HCT116 (cell line): ENCODE measurements around the gene RBM19. TPM values are rescaled to one million over a fixed set of nuclear protein-coding genes. Genes with fewer than 3 reads are reported as not detected.

Source experiments
- ATAC-seq: fragments of 200-7000 bp; cut with Tn5 transposase; 2 replicates; pipeline ENCODE4 v1.9.1; 2020; ENCODE audit warnings: mild to moderate bottlenecking, moderate library complexity
- BruUV-seq: library from RNA; stranded (reverse); fragments of 400-500 nt; replicated peaks from 2 replicates; lab custom pipeline; 2021; lab: Mats Ljungman, UMichigan
- CTCF ChIA-PET: fragments of 300-600 bp; sonication (Branson Sonifier 250); formaldehyde crosslinking; loops from one replicate; lab custom pipeline; 2021; ENCODE audit warnings: antibody characterized with exemption; lab: Charles Lee
- POLR2A ChIA-PET: fragments of 300-600, 350-600 bp; sonication (Branson Sonifier 250); formaldehyde crosslinking; loops from one replicate; lab custom pipeline; 2021; ENCODE audit warnings: antibody characterized with exemption; lab: Charles Lee
- RAD21 ChIA-PET, 2 experiments: fragments of 300-600 bp; sonication (Branson Sonifier 250); formaldehyde crosslinking; loops; one replicate each; lab custom pipeline; 2023; ENCODE audit warnings: low total read pairs in 2 of 2; ENCODE audit not compliant: uncharacterized antibody in 2 of 2, unreplicated experiment in 2 of 2, low non-redundant PET in 1 of 2; lab: Charles Lee
- DNase-seq: peaks from one replicate; pipeline ENCODE4 v3.0.0-alpha.2; 2010; ENCODE audit warnings: low read depth, low spot score
- H2AFZ ChIP-seq: fragments of 200-600 bp; shearing (Covaris generic), sonication (generic); 2 replicates; pipeline ENCODE4 v1.6.1; 2017; ENCODE audit warnings: low read depth, mixed run types, mixed read lengths, antibody characterized with exemption, low read length; ENCODE audit not compliant: poor library complexity, severe bottlenecking
- H3K27ac ChIP-seq: 2 replicates; pipeline ENCODE4 v1.5.1; 2012; ENCODE audit warnings: low read depth, low read length
- H3K27me3 ChIP-seq: fragments of 200-600 bp; sonication (generic); 2 replicates; pipeline ENCODE4 v1.6.1; 2016; ENCODE audit warnings: mixed run types, low read length, mixed read lengths; ENCODE audit not compliant: insufficient read depth
- H3K36me3 ChIP-seq, 2 experiments: fragments of 200-500 bp in 1 of 2; fragments of 200-600 bp in 1 of 2; sonication (Bioruptor generic) in 1 of 2; sonication (generic) in 1 of 2; 2 replicates each; pipeline versions ENCODE4 v1.5.1 to v1.6.1; 2014 to 2016; ENCODE audit warnings: low read length in 2 of 2, inconsistent platforms in 1 of 2, mixed read lengths in 1 of 2, mixed run types in 1 of 2; ENCODE audit not compliant: insufficient read depth in 2 of 2, control insufficient read depth in 1 of 2
- H3K4me1 ChIP-seq, 2 experiments: fragments of 200-600 bp in 1 of 2; sonication (generic) in 1 of 2; 2 replicates each; pipeline versions ENCODE4 v1.5.1 to v1.6.1; 2012 to 2017; ENCODE audit warnings: low read length in 2 of 2, inconsistent platforms in 1 of 2, mild to moderate bottlenecking in 1 of 2, mixed read lengths in 1 of 2, mixed run types in 1 of 2, moderate library complexity in 1 of 2; ENCODE audit not compliant: insufficient read depth in 2 of 2, control insufficient read depth in 1 of 2
- H3K4me2 ChIP-seq: fragments of 200-600 bp; sonication (generic); 2 replicates; pipeline ENCODE4 v1.6.1; 2017; ENCODE audit warnings: mixed run types, low read length, mixed read lengths
- H3K4me3 ChIP-seq, 2 experiments: fragments of 200-600 bp in 1 of 2; sonication (generic) in 1 of 2; replicated peaks in 1 of 2; 2 replicates each; pipeline ENCODE4 v1.5.1; 2011 to 2016; ENCODE audit warnings: low read length in 2 of 2, control low read depth in 1 of 2, low read depth in 1 of 2, mild to moderate bottlenecking in 1 of 2, mixed read lengths in 1 of 2, mixed run types in 1 of 2
- H3K79me2 ChIP-seq: fragments of 200-600 bp; sonication (generic); 2 replicates; pipeline ENCODE4 v1.6.1; 2017; ENCODE audit warnings: mild to moderate bottlenecking, mixed run types, low read length, moderate library complexity, mixed read lengths; ENCODE audit not compliant: insufficient read depth
- H3K9ac ChIP-seq: fragments of 200-600 bp; sonication (generic); 2 replicates; pipeline ENCODE4 v1.6.1; 2016; ENCODE audit warnings: low read length, mixed read lengths
- H3K9me2 ChIP-seq: fragments of 200-600 bp; sonication (generic), shearing (Covaris generic); 2 replicates; pipeline ENCODE4 v1.6.1; 2017; ENCODE audit warnings: mixed run types, mild to moderate bottlenecking, moderate library complexity; ENCODE audit not compliant: insufficient read depth
- H3K9me3 ChIP-seq, 2 experiments: fragments of 200-500 bp in 1 of 2; fragments of 200-600 bp in 1 of 2; sonication (Bioruptor generic) in 1 of 2; sonication (generic) in 1 of 2; 2 replicates each; pipeline ENCODE4 v1.6.1; 2014 to 2017; ENCODE audit warnings: low read length in 2 of 2, mixed read lengths in 2 of 2, inconsistent platforms in 1 of 2, low read depth in 1 of 2, mild to moderate bottlenecking in 1 of 2, mixed run types in 1 of 2, moderate library complexity in 1 of 2; ENCODE audit not compliant: control insufficient read depth in 1 of 2, insufficient read depth in 1 of 2
- H4K20me1 ChIP-seq: fragments of 200-600 bp; sonication (generic), shearing (Covaris generic); 2 replicates; pipeline ENCODE4 v1.6.1; 2017; ENCODE audit warnings: mixed run types, mild to moderate bottlenecking, moderate library complexity; ENCODE audit not compliant: insufficient read depth
- ATF3 ChIP-seq: IDR thresholded peaks from 2 replicates; pipeline ENCODE4 v1.6.1; 2012
- CTCF ChIP-seq, 3 experiments: fragments of 200-600 bp in 1 of 3; sonication (generic) in 1 of 3; IDR thresholded peaks in 2 of 3; conservative IDR thresholded peaks in 1 of 3; 2 replicates each; pipeline ENCODE4 v1.5.1; 2012 to 2017; ENCODE audit warnings: low read depth in 2 of 3, low read length in 2 of 3, antibody characterized with exemption in 1 of 3, borderline replicate concordance in 1 of 3, control low read depth in 1 of 3, mild to moderate bottlenecking in 1 of 3, mixed read lengths in 1 of 3, mixed run types in 1 of 3, moderate library complexity in 1 of 3; ENCODE audit not compliant: insufficient read depth in 1 of 3
- EGR1 ChIP-seq: IDR thresholded peaks from 2 replicates; pipeline ENCODE4 v1.6.1; 2012; ENCODE audit warnings: low read depth
- FOSL1 ChIP-seq: IDR thresholded peaks from 2 replicates; pipeline ENCODE4 v1.6.1; 2012; ENCODE audit warnings: low read depth
- POLR2AphosphoS5 ChIP-seq: IDR thresholded peaks from 2 replicates; pipeline ENCODE4 v1.6.1; 2011; ENCODE audit warnings: mild to moderate bottlenecking, low read depth, low read length, moderate library complexity
- RAD21 ChIP-seq: IDR thresholded peaks from 2 replicates; pipeline ENCODE4 v1.6.1; 2012; ENCODE audit warnings: low read depth, mild to moderate bottlenecking
- SIN3A ChIP-seq: IDR thresholded peaks from 2 replicates; pipeline ENCODE4 v1.6.1; 2012; ENCODE audit warnings: low read depth
- SP1 ChIP-seq: IDR thresholded peaks from 2 replicates; pipeline ENCODE4 v1.6.1; 2012; ENCODE audit warnings: low read depth
- SRF ChIP-seq: IDR thresholded peaks from 2 replicates; pipeline ENCODE4 v1.6.1; 2012; ENCODE audit warnings: low read depth
- YY1 ChIP-seq: IDR thresholded peaks from 2 replicates; pipeline ENCODE4 v1.6.1; 2011; ENCODE audit warnings: low read length, low read depth, moderate library complexity, mild to moderate bottlenecking; ENCODE audit not compliant: insufficient replicate concordance; ENCODE audit errors: extremely low read depth
- ZFX ChIP-seq: fragments of 450-650 bp; IDR thresholded peaks from 2 replicates; pipeline ENCODE4 v1.6.1; 2017
- intact Hi-C: fragments of 100-400 bp; cut with micrococcal nuclease; formaldehyde crosslinking; loops from 2 replicates; pipeline ENCODE4 v1.10.0; 2022
- total RNA-seq: library from RNA; stranded (reverse); gene quantifications from one replicate; pipeline ENCODE4 v1.2.1, GENCODE V29; 2021; ENCODE audit not compliant: unreplicated experiment
- TF ChIP-seq, protein P1 (sequence below): IDR thresholded peaks from 2 replicates; pipeline ENCODE4 v1.6.1; 2011; ENCODE audit warnings: mild to moderate bottlenecking, low read length, moderate library complexity; ENCODE audit not compliant: insufficient replicate concordance; ENCODE audit errors: extremely low read depth
- TF ChIP-seq, protein P2 (sequence below): IDR thresholded peaks from 2 replicates; pipeline ENCODE4 v1.6.1; 2012

Gene RBM19
- total RNA-seq, 1 experiment from 2014 or later: 30.7 TPM

GRCh38 chr12:113950873-113951272 is 15.3 kb downstream of the RBM19 start:
- TF ChIP-seq EGR1 (no peak), FOSL1 (no peak), YY1 (no peak), CTCF (IDR thresholded peaks at IDR 0.05 in 2 of 3, conservative IDR thresholded peaks at IDR 0.05 in 1 of 3; ENCODE audit: borderline replicate concordance in 1 of 3, insufficient read depth in 1 of 3, low read depth in 2 of 3, low read length in 2 of 3) (no peak), ATF3 (no peak), SP1 (no peak), ZFX (no peak), SRF (no peak), RAD21 (no peak), POLR2AphosphoS5 (no peak), SIN3A (no peak)
- TF ChIP-seq, protein P1, sequence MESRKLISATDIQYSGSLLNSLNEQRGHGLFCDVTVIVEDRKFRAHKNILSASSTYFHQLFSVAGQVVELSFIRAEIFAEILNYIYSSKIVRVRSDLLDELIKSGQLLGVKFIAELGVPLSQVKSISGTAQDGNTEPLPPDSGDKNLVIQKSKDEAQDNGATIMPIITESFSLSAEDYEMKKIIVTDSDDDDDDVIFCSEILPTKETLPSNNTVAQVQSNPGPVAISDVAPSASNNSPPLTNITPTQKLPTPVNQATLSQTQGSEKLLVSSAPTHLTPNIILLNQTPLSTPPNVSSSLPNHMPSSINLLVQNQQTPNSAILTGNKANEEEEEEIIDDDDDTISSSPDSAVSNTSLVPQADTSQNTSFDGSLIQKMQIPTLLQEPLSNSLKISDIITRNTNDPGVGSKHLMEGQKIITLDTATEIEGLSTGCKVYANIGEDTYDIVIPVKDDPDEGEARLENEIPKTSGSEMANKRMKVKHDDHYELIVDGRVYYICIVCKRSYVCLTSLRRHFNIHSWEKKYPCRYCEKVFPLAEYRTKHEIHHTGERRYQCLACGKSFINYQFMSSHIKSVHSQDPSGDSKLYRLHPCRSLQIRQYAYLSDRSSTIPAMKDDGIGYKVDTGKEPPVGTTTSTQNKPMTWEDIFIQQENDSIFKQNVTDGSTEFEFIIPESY: no peak
- TF ChIP-seq, protein P2, sequence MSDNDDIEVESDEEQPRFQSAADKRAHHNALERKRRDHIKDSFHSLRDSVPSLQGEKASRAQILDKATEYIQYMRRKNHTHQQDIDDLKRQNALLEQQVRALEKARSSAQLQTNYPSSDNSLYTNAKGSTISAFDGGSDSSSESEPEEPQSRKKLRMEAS: no peak
- TF ChIP-seq, all 23 proteins: peak for 0
- Histone ChIP-seq H3K4me2 (no peak overlapping the region), H3K9me3 (no peaks in the 10 kb centered on the region), H3K9me2 (no peaks in the 10 kb centered on the region), H3K27ac (no peak overlapping the region), H3K9ac (no peak overlapping the region), H4K20me1 (no peaks in the 10 kb centered on the region), H3K4me3 (no peak overlapping the region), H3K36me3 (peaks cover 33 to 46% of the 10 kb centered on the region in 2 experiments; a peak in 3 of 4 replicates), H3K4me1 (no peaks in the 10 kb centered on the region), H3K79me2 (no peaks in the 10 kb centered on the region), H2AFZ (no peak overlapping the region), H3K27me3 (no peaks in the 10 kb centered on the region)
- CTCF ChIA-PET: no interaction called here
- BruUV-seq: no TSS peak
- RAD21 ChIA-PET: no interaction called here
- POLR2A ChIA-PET: no interaction called here
- no peak for DNase-seq
- ATAC-seq: no peak
- intact Hi-C loops: no loop called here
